BE2C (cell line): ENCODE measurements around the gene CDC14B.

Experiments used
- DNase-seq: peaks from one replicate; pipeline ENCODE4 v3.0.0-alpha.2; 2020
- H3K27me3 ChIP-seq: fragments of 250-450 bp; sonication (Bioruptor Pico); 2 replicates; pipeline ENCODE4 v1.5.1; 2020; ENCODE audit warnings: mild to moderate bottlenecking
- H3K36me3 ChIP-seq: fragments of 250-450 bp; sonication (Bioruptor Pico); 2 replicates; pipeline ENCODE4 v1.5.1; 2020; ENCODE audit warnings: mild to moderate bottlenecking
- H3K4me1 ChIP-seq: fragments of 250-450 bp; sonication (Bioruptor Pico); 2 replicates; pipeline ENCODE4 v1.5.1; 2020
- H3K4me3 ChIP-seq: 2 replicates; pipeline ENCODE4 v1.5.1; 2011; ENCODE audit warnings: low read depth, low read length
- H3K9me3 ChIP-seq: fragments of 250-450 bp; sonication (Bioruptor Pico); 2 replicates; pipeline ENCODE4 v1.5.1; 2020
- TF ChIP-seq, protein P1 (sequence below): IDR thresholded peaks from 2 replicates; pipeline ENCODE4 v1.5.1; 2012; ENCODE audit warnings: mild to moderate bottlenecking, low read depth, low read length

The CDC14B gene

DNA sequence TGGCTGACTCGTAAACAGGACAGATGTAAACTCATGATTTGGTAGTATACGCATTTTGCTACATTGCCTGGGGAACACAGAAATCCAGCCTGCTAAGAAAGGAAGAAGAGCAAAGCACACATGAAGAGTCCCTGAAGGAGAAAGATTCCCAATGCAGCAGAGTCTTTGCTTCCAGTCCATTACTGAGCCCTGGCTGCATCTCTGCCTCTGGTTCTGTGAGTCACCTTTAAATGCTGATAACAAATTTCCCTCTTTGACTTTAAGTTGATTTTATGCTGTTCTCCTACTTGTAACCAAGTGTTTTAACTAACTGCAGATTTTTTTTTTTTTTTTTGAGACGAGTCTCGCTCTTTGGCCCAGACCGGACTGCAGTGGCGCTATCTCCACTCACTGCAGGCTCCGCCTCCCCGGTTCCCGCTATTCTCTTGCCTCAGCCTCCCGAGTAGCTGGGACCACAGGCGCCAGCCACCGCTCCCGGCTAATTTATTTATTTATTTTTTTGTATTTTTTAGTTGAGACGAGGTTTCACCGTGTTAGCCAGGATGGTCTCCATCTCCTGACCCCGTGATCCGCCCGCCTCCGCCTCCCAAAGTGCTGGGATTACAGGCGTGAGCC lies 44.0 kb upstream of the CDC14B start:
- no peaks in the 10 kb centered on the region for H3K4me1 ChIP-seq
- no peaks in the 10 kb centered on the region for H3K27me3 ChIP-seq
- no peak for DNase-seq
- H3K9me3 ChIP-seq, result no peaks in the 10 kb centered on the region
- H3K4me3 ChIP-seq, result no peak overlapping the region
- H3K36me3 ChIP-seq, result no peaks in the 10 kb centered on the region
- TF ChIP-seq, protein P1, sequence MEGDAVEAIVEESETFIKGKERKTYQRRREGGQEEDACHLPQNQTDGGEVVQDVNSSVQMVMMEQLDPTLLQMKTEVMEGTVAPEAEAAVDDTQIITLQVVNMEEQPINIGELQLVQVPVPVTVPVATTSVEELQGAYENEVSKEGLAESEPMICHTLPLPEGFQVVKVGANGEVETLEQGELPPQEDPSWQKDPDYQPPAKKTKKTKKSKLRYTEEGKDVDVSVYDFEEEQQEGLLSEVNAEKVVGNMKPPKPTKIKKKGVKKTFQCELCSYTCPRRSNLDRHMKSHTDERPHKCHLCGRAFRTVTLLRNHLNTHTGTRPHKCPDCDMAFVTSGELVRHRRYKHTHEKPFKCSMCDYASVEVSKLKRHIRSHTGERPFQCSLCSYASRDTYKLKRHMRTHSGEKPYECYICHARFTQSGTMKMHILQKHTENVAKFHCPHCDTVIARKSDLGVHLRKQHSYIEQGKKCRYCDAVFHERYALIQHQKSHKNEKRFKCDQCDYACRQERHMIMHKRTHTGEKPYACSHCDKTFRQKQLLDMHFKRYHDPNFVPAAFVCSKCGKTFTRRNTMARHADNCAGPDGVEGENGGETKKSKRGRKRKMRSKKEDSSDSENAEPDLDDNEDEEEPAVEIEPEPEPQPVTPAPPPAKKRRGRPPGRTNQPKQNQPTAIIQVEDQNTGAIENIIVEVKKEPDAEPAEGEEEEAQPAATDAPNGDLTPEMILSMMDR, result no peak

DNA sequence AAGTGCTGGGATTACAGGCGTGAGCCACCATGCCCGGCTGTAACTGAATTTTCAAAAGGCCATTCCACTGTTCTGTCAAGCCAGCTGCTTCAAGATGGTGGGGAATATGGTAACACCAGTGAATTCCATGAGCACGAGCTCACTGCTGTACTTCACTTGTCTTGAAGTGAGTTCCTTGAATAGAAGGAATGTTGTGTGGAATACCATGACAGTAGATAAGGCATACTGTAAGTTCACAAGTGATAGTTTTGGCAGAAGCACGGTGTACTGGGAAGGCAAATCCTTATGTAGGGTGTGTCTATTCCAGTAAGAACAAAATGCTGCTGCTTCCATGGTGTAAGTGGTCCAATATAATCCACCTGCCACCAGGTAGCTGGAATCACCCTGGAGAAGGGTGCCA lies 42.1 kb upstream of the CDC14B start:
- H3K36me3 ChIP-seq, result no peaks in the 10 kb centered on the region

DNA sequence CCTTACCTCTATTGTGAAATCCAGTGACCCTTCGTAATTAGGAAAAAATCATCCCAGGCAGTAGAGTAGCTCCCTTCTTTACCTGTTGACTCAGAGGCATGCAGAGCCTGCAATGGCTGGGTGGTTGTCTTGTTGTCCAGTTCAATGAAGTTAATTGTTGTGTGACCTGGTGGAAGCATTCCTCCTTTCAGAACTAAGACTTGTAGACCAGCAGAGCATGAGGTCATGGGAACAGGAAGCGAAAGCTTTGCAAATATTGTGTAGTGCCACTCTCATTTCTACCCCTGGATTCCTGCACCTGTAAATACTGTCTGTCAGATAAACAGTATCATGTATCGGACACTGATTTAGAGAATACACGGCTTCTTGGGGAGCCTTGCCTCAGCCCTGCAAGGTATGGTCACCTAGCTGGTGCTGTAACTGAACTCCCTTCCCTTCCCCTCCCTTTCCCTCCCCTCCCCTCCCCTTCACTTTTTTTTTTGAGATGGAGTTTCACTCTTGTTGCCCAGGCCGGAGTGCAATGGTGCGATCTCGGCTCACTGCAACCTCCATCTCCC lies 41.1 kb upstream of the CDC14B start:
- DNase-seq, result no peak
- no peak overlapping the region for H3K4me3 ChIP-seq
- H3K27me3 ChIP-seq, result no peaks in the 10 kb centered on the region
- H3K9me3 ChIP-seq, result no peaks in the 10 kb centered on the region
- no peaks in the 10 kb centered on the region for H3K4me1 ChIP-seq
- H3K36me3 ChIP-seq, result no peaks in the 10 kb centered on the region
- TF ChIP-seq, protein P1, result no peak

More for the DNA sequence above, 42.1 kb upstream of the CDC14B start:
- Histone ChIP-seq H3K27me3 (no peaks in the 10 kb centered on the region), H3K4me1 (no peaks in the 10 kb centered on the region), H3K9me3 (no peaks in the 10 kb centered on the region), H3K4me3 (no peak overlapping the region)
- DNase-seq, result no peak
- TF ChIP-seq, protein P1, result no peak

DNA sequence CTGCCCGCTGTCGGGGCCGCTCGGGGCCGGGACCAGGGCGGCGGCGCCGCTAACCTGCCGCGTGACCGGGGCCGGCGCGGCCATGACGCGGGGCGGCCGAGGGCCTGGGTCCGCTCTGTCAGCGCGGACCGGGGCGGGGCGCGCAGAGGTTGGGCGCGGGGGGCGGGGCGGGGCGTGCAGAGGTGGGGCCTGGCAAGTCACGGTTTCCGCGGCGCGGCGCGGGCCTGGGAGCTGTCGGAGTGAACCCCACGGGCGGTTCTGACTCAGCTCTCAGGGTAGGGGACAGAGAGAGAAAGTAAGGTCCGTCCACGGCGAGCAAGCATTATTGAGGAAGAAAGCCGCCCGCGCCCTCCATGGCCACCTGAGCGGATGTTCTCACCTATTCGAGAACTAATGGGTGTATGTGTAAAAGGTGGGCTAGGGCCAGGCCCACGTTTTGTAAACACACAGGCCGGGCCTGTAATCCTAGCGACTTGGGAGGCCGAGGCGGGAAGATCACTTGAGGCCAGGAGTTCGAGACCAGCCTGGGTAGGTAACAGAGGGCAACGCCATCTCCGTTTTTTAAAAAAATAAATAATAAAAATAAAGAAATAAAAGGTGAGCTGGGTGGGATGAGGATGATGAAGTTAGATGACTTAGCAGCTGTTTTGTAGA lies 35.7 kb upstream of the CDC14B start, which contains the start of gene PRXL2C:
PRXL2C (minus strand) TSS at position 120 of the 654 bp plus-strand sequence; CDS start at position 84, 36 bp downstream.
- H3K27me3 ChIP-seq, result no peaks in the 10 kb centered on the region
- no peaks in the 10 kb centered on the region for H3K36me3 ChIP-seq
- no peaks in the 10 kb centered on the region for H3K9me3 ChIP-seq
- H3K4me1 ChIP-seq, result no peaks in the 10 kb centered on the region
- H3K4me3 ChIP-seq, result peak within 1 kb of the TSS; percentile 68
- TF ChIP-seq, protein P1, result no peak
- peak; percentile 80 for DNase-seq

DNA sequence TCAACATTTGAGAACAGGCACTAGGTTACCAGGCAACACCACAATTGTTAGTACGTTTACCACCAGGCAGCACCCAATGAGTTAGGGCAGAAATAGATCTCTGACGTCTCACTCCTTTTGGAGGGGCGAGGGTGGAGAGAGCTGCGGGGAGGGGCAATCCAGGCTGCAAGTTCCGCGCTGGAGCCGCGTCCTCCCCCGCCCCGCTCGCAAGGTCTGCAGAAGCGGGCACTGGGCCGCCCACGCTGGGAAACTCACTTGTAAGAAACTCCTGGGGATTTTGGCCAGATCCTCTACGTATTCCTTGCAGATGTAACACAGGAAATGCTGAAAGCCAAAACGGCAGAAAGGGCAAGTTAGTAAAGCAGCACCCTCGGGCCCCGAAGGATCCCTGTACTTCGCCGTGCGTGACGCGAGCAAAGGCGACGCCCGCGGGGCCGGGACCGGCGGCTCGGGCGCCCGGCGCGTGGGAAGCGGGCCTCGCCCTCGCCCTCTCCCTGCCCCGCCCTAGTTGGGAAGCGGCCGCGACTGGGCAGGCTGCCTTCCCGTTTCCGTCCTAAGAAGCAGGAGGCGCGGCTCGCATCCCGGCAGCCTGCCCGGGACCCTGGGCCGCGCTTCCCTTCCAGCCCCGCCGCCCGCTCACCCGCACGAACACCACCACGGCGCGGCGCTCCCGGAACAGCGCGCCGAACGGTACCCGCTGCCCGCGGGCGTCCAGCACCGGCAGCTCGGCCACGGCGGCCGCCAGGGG lies 35.0 kb upstream of the CDC14B start:
- H3K36me3 ChIP-seq, result no peaks in the 10 kb centered on the region
- no peaks in the 10 kb centered on the region for H3K27me3 ChIP-seq
- TF ChIP-seq, protein P1, result no peak
- H3K4me1 ChIP-seq, result no peaks in the 10 kb centered on the region
- H3K4me3 ChIP-seq, result peak overlapping the region; percentile 58
- peak; percentile 66 for DNase-seq
- H3K9me3 ChIP-seq, result no peaks in the 10 kb centered on the region
